Neural cell (in vitro differentiated cells): ENCODE data around the gene ZDHHC9.

Source experiments
- EP300 ChIP-seq: fragments of 450-650 bp; conservative IDR thresholded peaks from 2 replicates; pipeline ENCODE4 v1.6.1; 2014; ENCODE audit warnings: antibody characterized with exemption, mild to moderate bottlenecking, moderate library complexity; ENCODE audit not compliant: poor library complexity, severe bottlenecking
- POLR2AphosphoS5 ChIP-seq: IDR thresholded peaks from 2 replicates; pipeline ENCODE4 v1.6.1; 2012
- TF ChIP-seq, protein P1 (sequence below): fragments of 450-650 bp; IDR thresholded peaks from 2 replicates; pipeline ENCODE4 v1.5.1; 2014; ENCODE audit warnings: antibody characterized with exemption, mild to moderate bottlenecking, moderate library complexity; ENCODE audit not compliant: poor library complexity, severe bottlenecking

- TF ChIP-seq, protein P1, sequence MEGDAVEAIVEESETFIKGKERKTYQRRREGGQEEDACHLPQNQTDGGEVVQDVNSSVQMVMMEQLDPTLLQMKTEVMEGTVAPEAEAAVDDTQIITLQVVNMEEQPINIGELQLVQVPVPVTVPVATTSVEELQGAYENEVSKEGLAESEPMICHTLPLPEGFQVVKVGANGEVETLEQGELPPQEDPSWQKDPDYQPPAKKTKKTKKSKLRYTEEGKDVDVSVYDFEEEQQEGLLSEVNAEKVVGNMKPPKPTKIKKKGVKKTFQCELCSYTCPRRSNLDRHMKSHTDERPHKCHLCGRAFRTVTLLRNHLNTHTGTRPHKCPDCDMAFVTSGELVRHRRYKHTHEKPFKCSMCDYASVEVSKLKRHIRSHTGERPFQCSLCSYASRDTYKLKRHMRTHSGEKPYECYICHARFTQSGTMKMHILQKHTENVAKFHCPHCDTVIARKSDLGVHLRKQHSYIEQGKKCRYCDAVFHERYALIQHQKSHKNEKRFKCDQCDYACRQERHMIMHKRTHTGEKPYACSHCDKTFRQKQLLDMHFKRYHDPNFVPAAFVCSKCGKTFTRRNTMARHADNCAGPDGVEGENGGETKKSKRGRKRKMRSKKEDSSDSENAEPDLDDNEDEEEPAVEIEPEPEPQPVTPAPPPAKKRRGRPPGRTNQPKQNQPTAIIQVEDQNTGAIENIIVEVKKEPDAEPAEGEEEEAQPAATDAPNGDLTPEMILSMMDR: no peak
- TF ChIP-seq POLR2AphosphoS5: no peak
- no peak for TF ChIP-seq EP300
Observed at GRCh38 chrX:129784371-129784770, 59.3 kb downstream of the ZDHHC9 start.
